PC-3 (cell line): Measurements from ENCODE around the gene BLMH. TPM values are rescaled to one million over a fixed set of nuclear protein-coding genes. Genes with fewer than 3 reads are reported as not detected.

Experiments used
- ATAC-seq: fragments of 200-7000 bp; cut with Tn5 transposase; 2 replicates; pipeline ENCODE4 v1.9.1; 2020; ENCODE audit warnings: mild to moderate bottlenecking, moderate library complexity
- BruUV-seq: library from RNA; stranded (reverse); fragments of 400-500 nt; replicated peaks from 2 replicates; lab custom pipeline; 2021; lab: Mats Ljungman, UMichigan
- CTCF ChIA-PET: fragments of 300-600 bp; sonication (Branson Sonifier 250); formaldehyde crosslinking; loops from one replicate; lab custom pipeline; 2022; ENCODE audit warnings: antibody characterized with exemption; lab: Charles Lee
- POLR2A ChIA-PET: fragments of 300-600 bp; sonication (Branson Sonifier 250); formaldehyde crosslinking; loops from one replicate; lab custom pipeline; 2022; ENCODE audit warnings: antibody characterized with exemption; ENCODE audit not compliant: unreplicated experiment; lab: Charles Lee
- DNase-seq: peaks from one replicate; pipeline ENCODE4 v3.0.0-alpha.2; 2015
- H2AFZ ChIP-seq: fragments of 300-600 bp; sonication (generic); 2 replicates; pipeline ENCODE4 v1.6.0; 2016; ENCODE audit warnings: antibody characterized with exemption, low read length
- H3F3A ChIP-seq: fragments of 300-600 bp; sonication (generic); one replicate; pipeline ENCODE4 v1.6.0; 2017; ENCODE audit warnings: antibody characterized with exemption, low read length, control low read depth, mild to moderate bottlenecking; ENCODE audit not compliant: unreplicated experiment
- H3K27ac ChIP-seq: fragments of 300-600 bp; sonication (generic); 2 replicates; pipeline ENCODE4 v1.5.1; 2016; ENCODE audit warnings: mild to moderate bottlenecking, low read length
- H3K27me3 ChIP-seq: fragments of 300-600 bp; sonication (generic); 2 replicates; pipeline ENCODE4 v1.6.1; 2016; ENCODE audit warnings: low read length, mixed read lengths
- H3K36me3 ChIP-seq: fragments of 300-600 bp; sonication (generic); 2 replicates; pipeline ENCODE4 v1.6.1; 2016; ENCODE audit warnings: low read depth, mixed run types, low read length, mixed read lengths
- H3K4me1 ChIP-seq: fragments of 300-600 bp; sonication (generic); 2 replicates; pipeline ENCODE4 v1.5.1; 2016; ENCODE audit warnings: low read length; ENCODE audit not compliant: insufficient read depth
- H3K4me2 ChIP-seq: fragments of 300-600 bp; sonication (generic); 2 replicates; pipeline ENCODE4 v1.6.0; 2016; ENCODE audit warnings: low read length
- H3K4me3 ChIP-seq: fragments of 300-600 bp; sonication (generic); 2 replicates; pipeline ENCODE4 v1.5.1; 2016; ENCODE audit warnings: mild to moderate bottlenecking, low read length, mixed read lengths
- H3K79me2 ChIP-seq: fragments of 300-600 bp; sonication (generic); 2 replicates; pipeline ENCODE4 v1.6.1; 2017; ENCODE audit warnings: low read length, mixed read lengths
- H3K9ac ChIP-seq: fragments of 300-600 bp; sonication (generic); 2 replicates; pipeline ENCODE4 v1.6.0; 2016; ENCODE audit warnings: mild to moderate bottlenecking, low read length
- H3K9me2 ChIP-seq: fragments of 300-600 bp; sonication (generic); replicated peaks from 2 replicates; pipeline ENCODE4 v1.6.1; 2016; ENCODE audit warnings: mixed run types, low read length, mixed read lengths
- H3K9me3 ChIP-seq: fragments of 300-600 bp; sonication (generic); 2 replicates; pipeline ENCODE4 v1.6.1; 2016; ENCODE audit warnings: low read length, mixed read lengths
- H4K20me1 ChIP-seq: fragments of 300-600 bp; sonication (generic); 2 replicates; pipeline ENCODE4 v1.6.1; 2016; ENCODE audit warnings: low read length, mixed read lengths
- CTCF ChIP-seq: fragments of 300-600 bp; sonication (generic); conservative IDR thresholded peaks from 2 replicates; pipeline ENCODE4 v1.5.1; 2017; ENCODE audit warnings: antibody characterized with exemption, low read depth, mild to moderate bottlenecking, low read length
- EZH2 ChIP-seq: fragments of 300-600 bp; sonication (generic); IDR thresholded peaks from one replicate; pipeline ENCODE4 v1.6.1; 2017; ENCODE audit warnings: antibody characterized with exemption, mild to moderate bottlenecking, low read length; ENCODE audit not compliant: unreplicated experiment
- EZH2phosphoT487 ChIP-seq: fragments of 300-600 bp; sonication (generic); IDR thresholded peaks from 2 replicates; pipeline ENCODE4 v1.6.1; 2018; ENCODE audit warnings: mild to moderate bottlenecking, antibody characterized with exemption, low read length, borderline replicate concordance
- intact Hi-C: fragments of 100-400 bp; cut with micrococcal nuclease; formaldehyde crosslinking; loops from 2 replicates; pipeline ENCODE4 v1.9.0; 2023
- total RNA-seq: library from RNA; depleted of rRNA; stranded (reverse); fragments of >200 nt; gene quantifications from 2 replicates; pipeline ENCODE4 v1.2.3, GENCODE V29; 2014

Gene BLMH
- total RNA-seq, 1 experiment from 2014 or later: 15.9 TPM

DNA sequence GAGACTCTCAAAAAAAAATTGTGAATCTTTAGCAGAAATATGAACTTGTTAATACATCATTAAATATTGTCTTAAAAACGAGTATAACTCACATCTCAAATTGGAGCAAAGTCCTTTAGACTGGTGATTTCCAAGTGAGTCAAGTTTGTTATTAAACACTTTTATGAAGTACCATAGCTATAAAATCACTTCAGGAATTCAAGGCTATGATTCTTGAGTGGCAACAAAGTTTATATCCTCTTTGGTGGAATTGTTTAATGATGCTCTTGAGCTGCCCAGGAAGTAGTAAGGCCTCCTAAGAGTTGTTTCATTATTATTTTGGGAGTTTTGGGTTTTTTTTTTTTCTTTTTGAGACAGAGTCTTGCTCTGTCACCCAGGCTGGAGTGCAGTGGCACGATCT, 16.7 kb upstream of the BLMH start:
- DNase-seq (peak; percentile 14), ATAC-seq (peak; percentile 68)
- Histone ChIP-seq H3K27ac (no peak overlapping the region), H3K9ac (no peak overlapping the region), H3K4me3 (no peak overlapping the region), H2AFZ (no peak overlapping the region), H3K27me3 (no peaks in the 10 kb centered on the region), H3K9me2 (no peaks in the 10 kb centered on the region), H3K4me1 (peaks cover 7% of the 10 kb centered on the region), H4K20me1 (no peaks in the 10 kb centered on the region), H3F3A (no peaks in the 10 kb centered on the region), H3K9me3 (no peaks in the 10 kb centered on the region), H3K4me2 (no peak overlapping the region), H3K36me3 (no peaks in the 10 kb centered on the region), H3K79me2 (no peaks in the 10 kb centered on the region)
- CTCF ChIA-PET: interaction anchor here (0.7 to 0.9 kb wide), 3 partner anchors 9 to 29 kb away, joined by 6 to 9 read pairs (median 6); no protein-coding TSS in a partner anchor
- no TSS peak for BruUV-seq
- TF ChIP-seq EZH2 (no peak), EZH2phosphoT487 (no peak), CTCF (no peak)
- intact Hi-C loops: no loop called here
- POLR2A ChIA-PET: interaction anchor here (0.5 to 0.6 kb wide), 3 partner anchors 17 to 429 kb away, joined by 3 to 11 read pairs (median 4); partner anchors contain the start of gene BLMH

DNA sequence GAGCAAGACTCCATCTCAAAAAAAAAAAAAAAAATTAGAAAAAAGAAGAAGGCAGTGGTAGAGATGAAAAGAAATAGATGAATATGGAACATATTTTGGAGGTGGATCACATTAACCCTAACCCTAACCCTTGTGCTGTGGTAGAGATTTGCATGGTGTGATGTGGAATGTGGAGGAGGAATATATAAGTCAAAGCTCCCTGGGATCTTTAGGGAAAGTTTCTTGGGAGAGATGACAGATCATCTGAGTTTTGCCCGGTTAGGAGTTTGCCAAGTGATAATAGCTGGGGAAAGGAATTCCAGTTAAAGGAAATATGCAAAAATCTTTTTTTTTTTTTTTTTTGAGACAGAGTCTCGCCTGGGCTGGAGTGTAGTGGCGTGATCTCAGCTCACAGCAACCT, 13.0 kb upstream of the BLMH start:
- POLR2A ChIA-PET: no interaction called here
- no peaks in the 10 kb centered on the region for H3K9me2 ChIP-seq

More for the DNA sequence above, 13.0 kb upstream of the BLMH start:
- no peaks in the 10 kb centered on the region for H3F3A ChIP-seq
- H3K4me1 ChIP-seq: no peaks in the 10 kb centered on the region
- H3K27ac ChIP-seq: no peak overlapping the region
- no peaks in the 10 kb centered on the region for H3K79me2 ChIP-seq
- H3K4me2 ChIP-seq: no peak overlapping the region
- no peak overlapping the region for H3K4me3 ChIP-seq
- BruUV-seq: no TSS peak
- no peak overlapping the region for H2AFZ ChIP-seq
- no peak for TF ChIP-seq EZH2
- no peak for TF ChIP-seq EZH2phosphoT487
- TF ChIP-seq CTCF: no peak
- H3K27me3 ChIP-seq: no peaks in the 10 kb centered on the region
- ATAC-seq (no peak), DNase-seq (no peak)
- H3K9ac ChIP-seq: no peak overlapping the region
- no peaks in the 10 kb centered on the region for H3K9me3 ChIP-seq
- CTCF ChIA-PET: no interaction called here
- no peaks in the 10 kb centered on the region for H3K36me3 ChIP-seq
- H4K20me1 ChIP-seq: no peaks in the 10 kb centered on the region
- intact Hi-C loops: no loop called here
